K562 (cell line): ENCODE measurements around the gene ZFAND6. TPM values are rescaled to one million over a fixed set of nuclear protein-coding genes. Genes with fewer than 3 reads are reported as not detected.

Experiments
- ATAC-seq: fragments of 200-7000 bp; cut with Tn5 transposase; 3 replicates; pipeline ENCODE4 v1.9.1; 2020; ENCODE audit warnings: moderate library complexity
- BruUV-seq: library from RNA; stranded (reverse); fragments of 400-500 nt; replicated peaks from 2 replicates; lab custom pipeline; 2021; lab: Mats Ljungman, UMichigan
- CTCF ChIA-PET: fragments of 300-600 bp; formaldehyde crosslinking; extraction: SDS; loops from one replicate; lab custom pipeline; 2021; ENCODE audit warnings: low intra/inter-chr PET ratio; lab: Yijun Ruan, JAX
- POLR2A ChIA-PET: fragments of 300-600, 350-650 bp; sonication (Branson Sonifier 250); formaldehyde crosslinking; extraction: SDS; loops from one replicate; lab custom pipeline; 2021; ENCODE audit warnings: antibody characterized with exemption, inconsistent platforms; lab: Yijun Ruan, JAX
- DNase-seq, 4 experiments: peaks; one replicate each; pipeline versions ENCODE4 v3.0.0 to v3.0.0-alpha.2; 2011 to 2018; ENCODE audit warnings: low spot score in 3 of 4, mixed read lengths in 3 of 4; ENCODE audit errors: extremely low read depth in 1 of 4
- FAIRE-seq: peaks from 2 replicates; lab custom pipeline; 2011; peaks lifted over from hg19 to GRCh38; lab: Jason Lieb, UNC
- H2AFZ ChIP-seq: 2 replicates; pipeline ENCODE4 v1.6.0; 2011; ENCODE audit warnings: low read depth, low read length, control low read depth, inconsistent platforms
- H3K27ac ChIP-seq: fragments of 200-600 bp; 3 replicates; pipeline ENCODE4 v1.8.0; 2011; ENCODE audit warnings: low read depth, mild to moderate bottlenecking, control low read depth, inconsistent platforms, low read length, moderate library complexity, mixed read lengths; ENCODE audit errors: extremely low read depth
- H3K27me3 ChIP-seq, 2 experiments: fragments of 300-600 bp in 1 of 2; 2 replicates in 1 of 2; 3 replicates in 1 of 2; pipeline versions ENCODE4 v1.6.0 to v1.8.0; 2011; ENCODE audit warnings: inconsistent platforms in 2 of 2, low read length in 2 of 2, mild to moderate bottlenecking in 1 of 2, mixed read lengths in 1 of 2, moderate library complexity in 1 of 2; ENCODE audit not compliant: control insufficient read depth in 2 of 2, insufficient read depth in 2 of 2
- H3K36me3 ChIP-seq: fragments of 300-600 bp; 3 replicates; pipeline ENCODE4 v1.8.0; 2011; ENCODE audit warnings: mild to moderate bottlenecking, low read length, inconsistent platforms; ENCODE audit not compliant: control insufficient read depth, insufficient read depth
- H3K4me1 ChIP-seq, 2 experiments: fragments of 200-600 bp in 1 of 2; replicated peaks in 1 of 2; 2 replicates in 1 of 2; 3 replicates in 1 of 2; pipeline versions ENCODE4 v1.5.1 to v1.8.0; 2011; ENCODE audit warnings: inconsistent platforms in 2 of 2, low read length in 2 of 2, mild to moderate bottlenecking in 1 of 2, mixed read lengths in 1 of 2, moderate library complexity in 1 of 2; ENCODE audit not compliant: control insufficient read depth in 2 of 2, insufficient read depth in 2 of 2
- H3K4me2 ChIP-seq: 2 replicates; pipeline ENCODE4 v1.6.1; 2011; ENCODE audit warnings: low read length, control low read depth, inconsistent platforms, mixed read lengths; ENCODE audit not compliant: insufficient read depth
- H3K4me3 ChIP-seq: fragments of 200-600 bp; sonication (generic), shearing (Covaris generic); 2 replicates; pipeline ENCODE4 v1.5.1; 2016; ENCODE audit warnings: control low read depth, inconsistent platforms
- H3K79me2 ChIP-seq: fragments of 200-600 bp; 3 replicates; pipeline ENCODE4 v1.8.0; 2011; ENCODE audit warnings: low read length, inconsistent platforms; ENCODE audit not compliant: control insufficient read depth, insufficient read depth
- H3K9ac ChIP-seq, 2 experiments: 2 replicates each; pipeline versions ENCODE4 v1.6.0 to v1.6.1; 2011; ENCODE audit warnings: low read depth in 2 of 2, low read length in 2 of 2, control low read depth in 1 of 2, inconsistent platforms in 1 of 2, mild to moderate bottlenecking in 1 of 2, mixed read lengths in 1 of 2; ENCODE audit not compliant: insufficient read depth in 1 of 2
- H3K9me1 ChIP-seq: one replicate; pipeline ENCODE4 v1.6.0; 2011; ENCODE audit warnings: inconsistent platforms, mild to moderate bottlenecking, low read length, moderate library complexity; ENCODE audit not compliant: control insufficient read depth, insufficient read depth
- H3K9me3 ChIP-seq: replicated peaks from 2 replicates; pipeline ENCODE4 v1.5.1; 2011; ENCODE audit warnings: low read depth, low read length, inconsistent platforms; ENCODE audit not compliant: control insufficient read depth, insufficient read depth
- H4K20me1 ChIP-seq: replicated peaks from 2 replicates; pipeline ENCODE4 v1.6.1; 2011; ENCODE audit warnings: low read length, inconsistent platforms, mixed read lengths; ENCODE audit not compliant: control insufficient read depth, insufficient read depth
- GTF2F1 ChIP-seq: IDR thresholded peaks from 2 replicates; pipeline ENCODE4 v1.6.1; 2011; ENCODE audit warnings: low read depth, low read length, improper control_type of control experiment
- NFIC ChIP-seq: fragments of 450-650 bp; IDR thresholded peaks from 2 replicates; pipeline ENCODE4 v1.6.1; 2017; ENCODE audit warnings: mild to moderate bottlenecking, inconsistent platforms
- SNIP1 ChIP-seq: fragments of 450-650 bp; IDR thresholded peaks from 2 replicates; pipeline ENCODE4 v1.7.1; 2017; ENCODE audit warnings: low read depth, mild to moderate bottlenecking
- ZNF507 ChIP-seq: conservative IDR thresholded peaks from 2 replicates; pipeline ENCODE4 v1.6.1; 2017; ENCODE audit warnings: missing genetic modification characterization, missing compliant biosample characterization
- ZNF644 ChIP-seq: fragments of 200-800 bp; sonication (Bioruptor generic); IDR thresholded peaks from 2 replicates; pipeline ENCODE4 v1.6.1; 2016; ENCODE audit warnings: low read depth, missing genetic modification characterization, missing compliant biosample characterization
- WGBS: fragments of 100-300 bp; shearing (Covaris generic); methylation state at CpG from one replicate; pipeline ENCODE4 v1.1.6; 2016; ENCODE audit warnings: low coverage, mixed read lengths; ENCODE audit not compliant: insufficient coverage; ENCODE audit errors: missing lambda C conversion rate; 5-methylcytosine and 5-hydroxymethylcytosine counted together
- in situ Hi-C: fragments of 300-500 bp; cut with MboI; formaldehyde crosslinking; loops from 4 replicates; pipeline ENCODE4 v1.15.0; 2018; ENCODE audit warnings: inconsistent platforms, mixed read lengths
- intact Hi-C: fragments of 100-400 bp; cut with micrococcal nuclease; formaldehyde crosslinking; loops from 2 replicates; pipeline ENCODE4 v1.14.2; 2022
- polyA plus RNA-seq, 8 experiments: library from polyadenylated mRNA; depleted of rRNA in 4 of 8; stranded (reverse) in 5 of 8; unstranded in 3 of 8; fragments of >200 nt; fragmentation: Nextera tagmentation in 2 of 8; fragmentation: Illumina TruSeq in 1 of 8; extraction: Ambion mirVana in 2 of 8; extraction: Trizol in 1 of 8; gene quantifications; 2 replicates each; pipeline versions ENCODE4 v1.2.1 to v1.2.3, GENCODE V29; 2011 to 2014; ENCODE audit warnings: inconsistent platforms in 1 of 8, missing spikeins in 1 of 8
- total RNA-seq, 7 experiments: library from RNA; depleted of rRNA in 6 of 7; stranded (reverse); fragments of >200 nt in 6 of 7; fragmentation: Illumina TruSeq in 2 of 7; extraction: Trizol in 2 of 7; gene quantifications; 2 replicates each; pipeline versions ENCODE4 v1.2.1 to v1.2.3, GENCODE V29; 2011 to 2021; ENCODE audit warnings: low replicate concordance in 1 of 7
- TF ChIP-seq, protein P1 (sequence below): fragments of 450-650 bp; IDR thresholded peaks from 2 replicates; pipeline ENCODE4 v1.6.1; 2016; ENCODE audit warnings: borderline replicate concordance

ZFAND6 gene
- total and polyA plus RNA-seq, 9 of the 15 experiments (the other 6 are each of a cell fraction or from before 2014, with no cell fraction given): 53.9 to 206 (median 88.9) TPM

DNA sequence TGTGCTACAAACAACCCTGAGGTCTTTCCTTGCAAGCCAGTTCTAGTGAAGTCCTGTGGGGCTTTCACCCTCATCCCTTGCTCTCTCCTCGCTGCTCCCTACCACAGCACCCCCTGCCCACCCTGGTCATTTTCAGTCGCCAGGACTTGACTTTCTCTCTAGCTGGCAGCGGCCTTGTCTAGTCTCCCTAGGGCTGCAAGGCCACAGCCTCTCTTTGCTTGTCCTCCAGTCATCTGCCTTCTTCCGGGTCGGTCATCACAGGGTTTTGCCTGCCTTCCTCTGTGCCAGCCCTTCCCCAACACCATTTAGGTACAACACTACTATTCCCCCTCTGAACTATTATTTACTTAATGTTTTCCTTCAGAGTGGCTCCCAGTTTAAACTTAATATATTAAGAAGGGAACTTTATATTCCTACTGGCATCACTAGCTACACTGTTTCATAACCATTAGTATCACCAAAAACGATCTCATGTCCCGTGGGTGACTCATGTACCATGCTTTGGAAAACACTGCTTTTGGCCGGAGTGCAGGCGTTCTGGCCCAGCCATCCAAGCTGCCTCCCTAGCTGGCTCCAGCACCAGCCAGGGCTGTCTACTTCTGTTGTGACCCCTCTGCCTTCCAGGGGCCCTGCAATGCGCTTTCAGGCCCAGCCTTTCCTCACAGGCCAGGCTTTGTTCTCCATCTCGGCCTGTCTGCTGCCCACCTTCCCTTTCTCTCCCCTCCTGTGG lies 114.7 kb downstream of the ZFAND6 start:
- intact Hi-C loops (loop anchor here (5.0 to 10.0 kb wide), 3 partner anchors 112 to 789 kb away; no protein-coding TSS in a partner anchor), in situ Hi-C loops (loop anchor here (25.0 kb wide), 1 partner anchor 287 kb away; the partner anchor contains the start of gene MTHFS)
- Histone ChIP-seq H3K9me3 (no peaks in the 10 kb centered on the region), H3K9me1 (no peaks in the 10 kb centered on the region), H2AFZ (no peak overlapping the region)
- WGBS: 84% methylated on average over 10 of the region's 11 CpGs
- TF ChIP-seq ZNF507 (tag): no peak
- TF ChIP-seq, all 486 proteins: peak for 0
- CTCF ChIA-PET: interaction anchor here (0.5 to 1.2 kb wide), 3 partner anchors 64 to 793 kb away, joined by 3 to 5 read pairs (median 4); no protein-coding TSS in a partner anchor
- DNase-seq: no peak
- no peak overlapping the region for H3K4me2 ChIP-seq
- POLR2A ChIA-PET: interaction anchor here (0.6 to 1.3 kb wide), 4 partner anchors 17 to 1186 kb away, joined by 3 to 4 read pairs (median 3); no protein-coding TSS in a partner anchor
- H3K9ac ChIP-seq: no peak overlapping the region
- no peak overlapping the region for H3K4me3 ChIP-seq
- H3K79me2 ChIP-seq: no peaks in the 10 kb centered on the region
- FAIRE-seq: no peak
- no peak overlapping the region for H3K27ac ChIP-seq
- no peak for ATAC-seq
- H3K4me1 ChIP-seq: peaks cover 0 to 3% of the 10 kb centered on the region in 2 experiments; a peak in 1 of 5 replicates
- no TSS peak for BruUV-seq
- H3K36me3 ChIP-seq: peaks cover 83% of the 10 kb centered on the region; the same call in 2 of the 3 replicates
- no peaks in the 10 kb centered on the region for H4K20me1 ChIP-seq
- H3K27me3 ChIP-seq: no peaks in the 10 kb centered on the region

DNA sequence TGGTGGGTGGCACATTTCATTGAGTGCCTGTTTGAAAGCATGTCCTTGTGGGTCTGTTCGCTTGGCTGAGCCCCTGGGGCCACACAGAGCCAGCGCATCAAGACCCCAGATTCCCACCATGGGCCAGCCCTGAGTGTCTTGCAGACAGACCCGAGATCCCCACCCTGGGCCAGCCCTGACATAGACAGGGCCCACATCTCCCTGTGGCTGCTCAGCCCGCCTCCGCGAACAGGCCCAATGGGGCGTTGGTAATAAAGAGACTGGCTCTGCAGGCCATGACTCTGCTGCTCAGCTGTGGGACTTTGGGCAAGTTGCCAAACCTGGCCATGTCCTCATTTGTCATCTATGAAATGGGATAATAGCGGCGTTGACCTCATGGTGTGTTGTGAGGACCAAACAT lies 116.0 kb downstream of the ZFAND6 start:
- no peak overlapping the region for H3K9ac ChIP-seq
- H3K79me2 ChIP-seq: no peaks in the 10 kb centered on the region
- TF ChIP-seq, protein P1, sequence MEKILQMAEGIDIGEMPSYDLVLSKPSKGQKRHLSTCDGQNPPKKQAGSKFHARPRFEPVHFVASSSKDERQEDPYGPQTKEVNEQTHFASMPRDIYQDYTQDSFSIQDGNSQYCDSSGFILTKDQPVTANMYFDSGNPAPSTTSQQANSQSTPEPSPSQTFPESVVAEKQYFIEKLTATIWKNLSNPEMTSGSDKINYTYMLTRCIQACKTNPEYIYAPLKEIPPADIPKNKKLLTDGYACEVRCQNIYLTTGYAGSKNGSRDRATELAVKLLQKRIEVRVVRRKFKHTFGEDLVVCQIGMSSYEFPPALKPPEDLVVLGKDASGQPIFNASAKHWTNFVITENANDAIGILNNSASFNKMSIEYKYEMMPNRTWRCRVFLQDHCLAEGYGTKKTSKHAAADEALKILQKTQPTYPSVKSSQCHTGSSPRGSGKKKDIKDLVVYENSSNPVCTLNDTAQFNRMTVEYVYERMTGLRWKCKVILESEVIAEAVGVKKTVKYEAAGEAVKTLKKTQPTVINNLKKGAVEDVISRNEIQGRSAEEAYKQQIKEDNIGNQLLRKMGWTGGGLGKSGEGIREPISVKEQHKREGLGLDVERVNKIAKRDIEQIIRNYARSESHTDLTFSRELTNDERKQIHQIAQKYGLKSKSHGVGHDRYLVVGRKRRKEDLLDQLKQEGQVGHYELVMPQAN: no peak
- TF ChIP-seq GTF2F1 (no peak), ZNF644 (tag) (no peak), SNIP1 (no peak), NFIC (peak; percentile 87)
- no TSS peak for BruUV-seq
- peaks cover 88% of the 10 kb centered on the region; the same call in 2 of the 3 replicates for H3K36me3 ChIP-seq
- FAIRE-seq (no peak), DNase-seq (no peak), ATAC-seq (no peak)
- no peaks in the 10 kb centered on the region for H4K20me1 ChIP-seq
- no peak overlapping the region for H3K4me2 ChIP-seq
- H3K4me3 ChIP-seq: no peak overlapping the region
- no peak overlapping the region for H3K27ac ChIP-seq
- CTCF ChIA-PET: no interaction called here
- H3K9me3 ChIP-seq: no peaks in the 10 kb centered on the region
- 89% methylated on average over 7 of the region's 9 CpGs for WGBS
- H3K27me3 ChIP-seq: no peaks in the 10 kb centered on the region
- no peaks in the 10 kb centered on the region for H3K9me1 ChIP-seq
- intact Hi-C loops: loop anchor here (10.0 kb wide), 2 partner anchors 411 to 791 kb away; no protein-coding TSS in a partner anchor
- H2AFZ ChIP-seq: no peak overlapping the region
- in situ Hi-C loops: no loop called here
- peaks cover 0 to 3% of the 10 kb centered on the region in 2 experiments; a peak in 1 of 5 replicates for H3K4me1 ChIP-seq
- POLR2A ChIA-PET: interaction anchor here (1.0 kb wide), 1 partner anchor 183 kb away, joined by 3 read pairs; no protein-coding TSS in a partner anchor
